Airway epithelial cell (primary cell): ENCODE results near the gene CYP4X1. TPM values are rescaled to one million over a fixed set of nuclear protein-coding genes. Genes with fewer than 3 reads are reported as not detected.

Experiments
- total RNA-seq: library from RNA; depleted of rRNA; stranded (reverse); fragments of >200 nt; gene quantifications from 2 replicates; pipeline ENCODE4 v1.2.3, GENCODE V29; 2015

CYP4X1 gene, protein sequence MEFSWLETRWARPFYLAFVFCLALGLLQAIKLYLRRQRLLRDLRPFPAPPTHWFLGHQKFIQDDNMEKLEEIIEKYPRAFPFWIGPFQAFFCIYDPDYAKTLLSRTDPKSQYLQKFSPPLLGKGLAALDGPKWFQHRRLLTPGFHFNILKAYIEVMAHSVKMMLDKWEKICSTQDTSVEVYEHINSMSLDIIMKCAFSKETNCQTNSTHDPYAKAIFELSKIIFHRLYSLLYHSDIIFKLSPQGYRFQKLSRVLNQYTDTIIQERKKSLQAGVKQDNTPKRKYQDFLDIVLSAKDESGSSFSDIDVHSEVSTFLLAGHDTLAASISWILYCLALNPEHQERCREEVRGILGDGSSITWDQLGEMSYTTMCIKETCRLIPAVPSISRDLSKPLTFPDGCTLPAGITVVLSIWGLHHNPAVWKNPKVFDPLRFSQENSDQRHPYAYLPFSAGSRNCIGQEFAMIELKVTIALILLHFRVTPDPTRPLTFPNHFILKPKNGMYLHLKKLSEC
- 0.51 and 0.56 TPM in 2 replicates for total RNA-seq

DNA sequence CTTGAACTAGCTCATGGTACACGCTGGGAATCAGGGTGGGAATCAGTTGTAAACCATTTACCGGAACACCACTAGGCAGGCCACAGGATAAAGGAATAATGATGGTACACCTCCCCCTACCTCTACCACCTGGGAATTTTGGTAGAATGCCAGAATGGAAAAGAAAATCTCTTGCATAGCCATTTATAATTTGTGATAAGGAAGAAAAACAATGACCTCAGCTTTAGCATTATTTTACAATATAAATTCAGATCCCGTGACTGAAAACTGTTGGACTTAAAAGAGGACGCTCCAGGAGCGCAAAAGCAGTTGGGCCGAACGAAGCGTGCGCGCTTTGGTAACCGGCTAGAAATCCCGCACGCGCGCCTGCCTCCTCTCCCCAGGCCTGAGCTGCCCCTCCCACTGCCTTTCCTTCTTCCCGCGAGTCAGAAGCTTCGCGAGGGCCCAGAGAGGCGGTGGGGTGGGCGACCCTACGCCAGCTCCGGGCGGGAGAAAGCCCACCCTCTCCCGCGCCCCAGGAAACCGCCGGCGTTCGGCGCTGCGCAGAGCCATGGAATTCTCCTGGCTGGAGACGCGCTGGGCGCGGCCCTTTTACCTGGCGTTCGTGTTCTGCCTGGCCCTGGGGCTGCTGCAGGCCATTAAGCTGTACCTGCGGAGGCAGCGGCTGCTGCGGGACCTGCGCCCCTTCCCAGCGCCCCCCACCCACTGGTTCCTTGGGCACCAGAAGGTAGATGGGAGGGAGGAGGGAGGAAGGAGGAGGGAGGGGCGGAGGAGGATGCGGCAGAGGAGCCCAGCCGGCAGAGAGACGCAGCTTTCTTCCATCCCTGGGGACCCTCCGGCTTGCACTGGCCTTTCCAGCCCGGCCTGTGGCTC lies at the start of gene CYP4X1:
TSS of gene CYP4X1 (plus strand) at position 402 of the 873 bp plus-strand sequence. CDS start at position 551, 149 bp downstream.

DNA sequence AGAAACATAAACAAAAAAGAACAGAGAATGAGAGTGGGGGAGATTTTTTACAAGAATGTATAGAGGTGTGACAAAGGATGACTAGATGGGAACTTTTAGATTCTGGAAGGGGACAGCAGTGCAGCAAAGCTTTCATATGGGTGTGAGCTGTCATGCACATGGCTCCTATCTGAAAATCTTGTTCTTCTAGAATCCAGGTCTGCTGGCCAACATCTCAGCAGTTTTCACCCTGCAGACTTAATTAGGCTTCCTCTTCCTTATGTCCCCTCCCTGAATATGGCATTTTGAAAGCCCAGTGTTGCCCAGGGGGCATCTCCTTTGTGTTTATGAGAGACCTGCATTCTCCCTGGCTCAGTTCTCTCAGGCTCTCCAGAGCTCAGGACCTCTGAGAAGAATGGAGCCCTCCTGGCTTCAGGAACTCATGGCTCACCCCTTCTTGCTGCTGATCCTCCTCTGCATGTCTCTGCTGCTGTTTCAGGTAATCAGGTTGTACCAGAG lies 43.7 kb downstream of the CYP4X1 start, which contains the start of gene CYP4Z1:
TSS of gene CYP4Z1 (plus strand) at position 135 of the 498 bp plus-strand sequence. CDS start at position 395, 260 bp downstream.

Other genes with a start within 250 kb of the CYP4X1 start
- 3.3 and 10.6 TPM in 2 replicates for gene CYP4B1, start 224.6 kb upstream of the CYP4X1 start, total RNA-seq
- not detected in 2 replicates for gene CYP4A11, start 82.2 kb upstream of the CYP4X1 start, total RNA-seq
- gene CYP4Z1, start 43.6 kb downstream of the CYP4X1 start, total RNA-seq, result not detected in 2 replicates
- not detected in 2 replicates for gene CYP4A22, start 113.8 kb downstream of the CYP4X1 start, total RNA-seq
- gene PDZK1IP1, start 166.4 kb downstream of the CYP4X1 start, total RNA-seq, result 2.5 TPM in 1 of 2 replicates, not detected in the other
- gene TAL1, start 208.6 kb downstream of the CYP4X1 start, total RNA-seq, result not detected in 2 replicates